Type B pancreatic cell (in vitro differentiated cells): ENCODE data around the gene NPIPA8. TPM values are rescaled to one million over a fixed set of nuclear protein-coding genes. Genes with fewer than 3 reads are reported as not detected.
"Not testable (repeated sequence)": the region's sequence is repeated elsewhere in the genome, so short reads cannot be mapped to it uniquely, and the experiment has no call there.

Experiments
- DNase-seq: peaks from one replicate; pipeline ENCODE4 v3.0.0; 2021; ENCODE audit warnings: mixed read lengths; ENCODE audit not compliant: unreplicated experiment; ENCODE audit errors: extremely low spot score
- H3K27ac Mint-ChIP-seq: 2 replicates; pipeline ENCODE4 v1.8.0; 2021; ENCODE audit warnings: mild to moderate bottlenecking, mixed read lengths
- H3K27me3 Mint-ChIP-seq: 2 replicates; pipeline ENCODE4 v1.8.0; 2021; ENCODE audit warnings: mixed read lengths
- H3K36me3 Mint-ChIP-seq: 2 replicates; pipeline ENCODE4 v1.8.0; 2021; ENCODE audit warnings: mixed read lengths
- H3K4me1 Mint-ChIP-seq: one replicate; pipeline ENCODE4 v1.8.0; 2021; ENCODE audit warnings: mixed read lengths; ENCODE audit not compliant: unreplicated experiment
- H3K4me3 Mint-ChIP-seq: 2 replicates; pipeline ENCODE4 v1.8.0; 2021; ENCODE audit warnings: mild to moderate bottlenecking, mixed read lengths
- H3K9me3 Mint-ChIP-seq: 2 replicates; pipeline ENCODE4 v1.8.0; 2021; ENCODE audit warnings: mixed read lengths
- long read RNA-seq: library from polyadenylated mRNA; unstranded; transcript quantifications from one replicate; pipeline ENCODE4 v2.0.0, GENCODE V29; 2020
- total RNA-seq: library from RNA; stranded (reverse); gene quantifications from 2 replicates; pipeline ENCODE4 v1.2.1, GENCODE V29; 2021; ENCODE audit warnings: low replicate concordance

The NPIPA8 gene
- total RNA-seq = 0.31 TPM in 1 of 2 replicates, not detected in the other
- long read RNA-seq = 0 reads

DNA sequence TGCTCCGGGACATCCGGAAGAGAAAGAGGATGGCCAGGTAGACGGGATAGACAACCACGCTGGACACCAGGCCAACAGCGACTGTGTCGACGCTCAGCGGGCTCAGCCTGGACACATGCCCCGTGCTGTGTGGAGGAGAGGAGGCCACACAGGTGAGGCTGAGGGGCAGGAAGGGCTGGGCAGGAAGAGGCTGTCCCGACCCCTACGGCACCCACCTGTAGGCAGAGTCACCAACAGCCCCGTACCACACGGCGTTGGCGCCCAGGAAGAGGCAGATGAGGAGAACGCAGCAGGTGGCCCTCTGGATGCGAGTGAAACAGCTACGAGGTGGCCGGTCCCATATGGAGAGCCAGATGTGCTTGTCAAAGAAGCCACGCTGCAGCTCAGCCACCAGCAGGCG lies at the start of gene NPIPA8:
Gene NPIPA8, minus strand, starts transcription at position 101 of the 400 bp plus-strand sequence. CDS start 4,074 bp downstream, outside the sequence.
- not testable (repeated sequence) for H3K36me3 Mint-ChIP-seq, H3K9me3 Mint-ChIP-seq, H3K27me3 Mint-ChIP-seq, H3K4me3 Mint-ChIP-seq, H3K27ac Mint-ChIP-seq, DNase-seq, H3K4me1 Mint-ChIP-seq

DNA sequence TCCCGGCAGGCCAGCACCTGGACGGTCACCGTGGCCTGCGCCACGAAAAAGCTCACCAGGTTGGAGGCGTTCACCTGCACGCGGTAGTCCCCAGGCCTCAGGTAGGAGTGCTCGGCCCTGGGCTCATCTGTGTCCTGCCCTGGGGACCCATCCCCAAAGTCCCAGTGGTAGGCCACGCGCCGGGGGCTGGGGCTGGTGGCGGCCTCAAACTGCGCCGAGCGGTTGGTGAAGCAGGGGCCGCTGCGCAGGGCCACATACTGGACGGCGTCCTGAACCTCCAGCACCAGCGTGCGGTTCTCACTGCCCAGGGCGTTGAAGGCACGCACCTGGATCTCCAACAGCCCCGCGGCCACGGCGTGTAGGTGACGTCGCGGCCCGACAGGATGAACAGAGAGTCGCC lies 48.7 kb upstream of the NPIPA8 start:
- not testable (repeated sequence) for H3K9me3 Mint-ChIP-seq, H3K27me3 Mint-ChIP-seq, DNase-seq, H3K36me3 Mint-ChIP-seq, H3K4me1 Mint-ChIP-seq, H3K4me3 Mint-ChIP-seq, H3K27ac Mint-ChIP-seq

- H3K4me3 Mint-ChIP-seq, H3K9me3 Mint-ChIP-seq, H3K27ac Mint-ChIP-seq, H3K4me1 Mint-ChIP-seq, H3K36me3 Mint-ChIP-seq, DNase-seq, H3K27me3 Mint-ChIP-seq: not testable (repeated sequence)
Observed at GRCh38 chr16:18384869-18385268, 48.3 kb upstream of the NPIPA8 start.

GRCh38 chr16:18384098-18384636 lies 47.6 kb upstream of the NPIPA8 start:
- not testable (repeated sequence) for H3K4me1 Mint-ChIP-seq, H3K4me3 Mint-ChIP-seq, H3K36me3 Mint-ChIP-seq, H3K9me3 Mint-ChIP-seq, H3K27me3 Mint-ChIP-seq, DNase-seq, H3K27ac Mint-ChIP-seq

DNA sequence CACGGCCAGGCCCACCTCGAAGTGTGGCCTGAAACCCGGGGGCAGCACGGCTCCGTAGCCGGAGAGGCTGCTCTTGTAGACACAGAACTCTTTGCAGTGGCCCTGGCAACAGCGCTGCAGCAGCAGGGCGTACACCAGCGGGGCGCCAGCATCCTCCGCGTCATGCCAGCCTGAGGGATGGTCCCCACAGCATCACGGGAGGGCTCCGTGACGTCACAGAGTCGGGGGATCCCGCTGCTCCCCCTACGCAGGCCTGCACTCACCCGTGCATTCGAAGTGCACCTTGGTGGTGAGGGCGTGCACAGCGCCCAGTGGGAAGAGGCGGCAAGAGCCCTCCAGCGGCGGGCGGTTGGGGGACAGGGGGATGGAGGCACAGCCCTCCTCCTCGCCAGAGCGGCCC lies 46.2 kb upstream of the NPIPA8 start:
- not testable (repeated sequence) for H3K4me3 Mint-ChIP-seq, H3K4me1 Mint-ChIP-seq, H3K9me3 Mint-ChIP-seq, DNase-seq, H3K36me3 Mint-ChIP-seq, H3K27me3 Mint-ChIP-seq, H3K27ac Mint-ChIP-seq

GRCh38 chr16:18347742-18348141 lies 11.2 kb upstream of the NPIPA8 start:
- H3K4me1 Mint-ChIP-seq, H3K4me3 Mint-ChIP-seq, H3K27ac Mint-ChIP-seq, H3K9me3 Mint-ChIP-seq, H3K27me3 Mint-ChIP-seq, H3K36me3 Mint-ChIP-seq: not testable (repeated sequence)
- peak; percentile 42 for DNase-seq

- not testable (repeated sequence) for H3K27ac Mint-ChIP-seq
Observed at GRCh38 chr16:18346993-18347392, 10.5 kb upstream of the NPIPA8 start.

GRCh38 chr16:18344634-18345033 lies 8.1 kb upstream of the NPIPA8 start:
- not testable (repeated sequence) for H3K27ac Mint-ChIP-seq, H3K4me1 Mint-ChIP-seq, H3K27me3 Mint-ChIP-seq, H3K36me3 Mint-ChIP-seq, H3K4me3 Mint-ChIP-seq, H3K9me3 Mint-ChIP-seq, DNase-seq

More at GRCh38 chr16:18346993-18347392, 10.5 kb upstream of the NPIPA8 start:
- H3K9me3 Mint-ChIP-seq, H3K4me3 Mint-ChIP-seq, H3K27me3 Mint-ChIP-seq, H3K4me1 Mint-ChIP-seq, H3K36me3 Mint-ChIP-seq: not testable (repeated sequence)
- DNase-seq = peak; percentile 40

- H3K36me3 Mint-ChIP-seq, H3K4me1 Mint-ChIP-seq, H3K27ac Mint-ChIP-seq, H3K27me3 Mint-ChIP-seq, H3K4me3 Mint-ChIP-seq, H3K9me3 Mint-ChIP-seq, DNase-seq: not testable (repeated sequence)
Observed at GRCh38 chr16:18341986-18342385, 5.5 kb upstream of the NPIPA8 start.

DNA sequence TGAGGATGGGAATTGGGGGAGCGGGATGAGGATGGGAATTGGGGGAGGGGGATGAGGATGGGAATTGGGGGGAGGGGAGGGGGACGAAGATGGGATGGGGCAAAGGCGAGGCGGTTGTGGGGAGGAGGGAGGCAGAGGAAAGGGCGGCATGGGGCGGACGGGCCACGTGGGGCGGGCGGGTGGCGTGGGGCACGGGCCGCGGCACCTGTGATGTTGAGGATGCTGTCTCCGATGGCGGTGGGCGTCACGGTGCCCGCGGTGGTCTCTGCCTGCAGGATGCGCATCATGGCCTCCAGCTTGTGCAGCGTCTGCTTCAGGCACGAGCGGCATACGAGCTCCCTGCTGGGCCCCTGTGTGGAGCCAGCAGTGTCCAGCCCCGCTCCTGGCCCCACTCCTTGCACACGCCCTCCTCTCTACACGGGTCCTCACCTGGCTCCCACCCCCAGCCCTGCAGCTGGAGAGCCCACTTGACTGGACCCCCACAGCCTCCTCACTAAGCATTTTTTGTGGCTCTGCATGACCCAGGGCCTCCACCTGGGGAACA lies 5.0 kb upstream of the NPIPA8 start:
- H3K4me3 Mint-ChIP-seq, H3K36me3 Mint-ChIP-seq, DNase-seq, H3K27ac Mint-ChIP-seq, H3K9me3 Mint-ChIP-seq, H3K27me3 Mint-ChIP-seq, H3K4me1 Mint-ChIP-seq: not testable (repeated sequence)

GRCh38 chr16:18339210-18339609 lies 2.7 kb upstream of the NPIPA8 start:
- peak; percentile 50 for DNase-seq

GRCh38 chr16:18311811-18312210 lies 24.7 kb downstream of the NPIPA8 start:
- not testable (repeated sequence) for H3K36me3 Mint-ChIP-seq, H3K27me3 Mint-ChIP-seq, H3K4me1 Mint-ChIP-seq, DNase-seq, H3K27ac Mint-ChIP-seq, H3K4me3 Mint-ChIP-seq, H3K9me3 Mint-ChIP-seq

More at GRCh38 chr16:18339210-18339609, 2.7 kb upstream of the NPIPA8 start:
- not testable (repeated sequence) for H3K4me3 Mint-ChIP-seq, H3K27ac Mint-ChIP-seq, H3K9me3 Mint-ChIP-seq, H3K36me3 Mint-ChIP-seq, H3K27me3 Mint-ChIP-seq, H3K4me1 Mint-ChIP-seq

- not testable (repeated sequence) for H3K4me1 Mint-ChIP-seq, H3K36me3 Mint-ChIP-seq, DNase-seq, H3K9me3 Mint-ChIP-seq, H3K27me3 Mint-ChIP-seq, H3K4me3 Mint-ChIP-seq, H3K27ac Mint-ChIP-seq
Observed at GRCh38 chr16:18309159-18309558, 27.4 kb downstream of the NPIPA8 start.

DNA sequence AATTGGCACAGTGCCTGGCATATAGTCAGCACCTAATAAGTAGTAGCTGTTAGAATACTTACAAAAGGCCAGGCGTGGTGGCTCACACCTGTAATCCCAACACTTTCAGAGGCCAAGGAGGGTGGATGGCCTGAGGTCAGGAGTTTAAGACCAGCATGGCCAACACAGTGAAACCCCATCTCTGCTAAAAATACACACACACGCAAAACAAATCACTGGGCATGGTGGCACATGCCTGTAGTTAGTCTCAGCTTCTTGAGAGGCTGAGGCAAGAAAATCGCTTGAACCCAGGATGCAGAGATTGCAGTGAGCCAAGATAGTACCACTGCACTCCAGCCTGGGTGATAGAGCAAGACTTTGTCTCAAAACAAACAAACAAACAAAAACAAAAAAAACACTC lies 29.3 kb downstream of the NPIPA8 start:
- not testable (repeated sequence) for H3K4me3 Mint-ChIP-seq, H3K9me3 Mint-ChIP-seq, H3K4me1 Mint-ChIP-seq, DNase-seq, H3K27me3 Mint-ChIP-seq, H3K36me3 Mint-ChIP-seq, H3K27ac Mint-ChIP-seq

DNA sequence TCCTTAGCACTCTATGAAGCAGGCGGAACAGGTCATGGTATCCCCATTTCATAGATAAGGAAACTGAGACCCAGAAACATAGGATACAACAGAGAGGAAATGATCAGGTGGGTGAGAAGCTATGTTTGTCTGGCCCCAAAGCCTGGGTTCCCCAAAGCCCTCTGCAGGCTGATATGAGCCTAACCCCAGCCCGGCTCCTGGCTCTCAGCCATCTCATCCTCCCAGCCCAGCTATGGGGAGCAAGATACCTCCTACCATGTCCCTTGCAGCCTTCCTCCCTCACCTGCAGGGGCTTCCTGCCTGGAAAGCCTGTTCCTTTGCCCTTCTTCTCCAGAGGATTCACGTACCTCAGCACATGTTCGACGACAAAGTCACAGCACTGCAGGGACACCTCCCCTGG lies 30.5 kb downstream of the NPIPA8 start:
- H3K36me3 Mint-ChIP-seq, H3K9me3 Mint-ChIP-seq, DNase-seq, H3K27me3 Mint-ChIP-seq, H3K27ac Mint-ChIP-seq, H3K4me3 Mint-ChIP-seq, H3K4me1 Mint-ChIP-seq: not testable (repeated sequence)
